Astrocyte of the cerebellum (primary cell): ENCODE measurements around the gene COL27A1.

ENCODE experiments used
- DNase-seq: peaks from one replicate; pipeline ENCODE4 v3.0.0-alpha.2; 2011; ENCODE audit warnings: low read depth
- H3K4me3 ChIP-seq: 2 replicates; pipeline ENCODE4 v1.5.1; 2011; ENCODE audit warnings: mild to moderate bottlenecking, low read depth, low read length, moderate library complexity
- in situ Hi-C: cut with HindIII; loops from 2 replicates; pipeline ENCODE4 v1.10.0; 2017; ENCODE audit warnings: low sequenced_read_pairs
- TF ChIP-seq, protein P1 (sequence below): IDR thresholded peaks from 2 replicates; pipeline ENCODE4 v1.5.1; 2012; ENCODE audit warnings: low read length, low read depth, moderate library complexity, mild to moderate bottlenecking; ENCODE audit errors: missing control alignments

COL27A1 gene

DNA sequence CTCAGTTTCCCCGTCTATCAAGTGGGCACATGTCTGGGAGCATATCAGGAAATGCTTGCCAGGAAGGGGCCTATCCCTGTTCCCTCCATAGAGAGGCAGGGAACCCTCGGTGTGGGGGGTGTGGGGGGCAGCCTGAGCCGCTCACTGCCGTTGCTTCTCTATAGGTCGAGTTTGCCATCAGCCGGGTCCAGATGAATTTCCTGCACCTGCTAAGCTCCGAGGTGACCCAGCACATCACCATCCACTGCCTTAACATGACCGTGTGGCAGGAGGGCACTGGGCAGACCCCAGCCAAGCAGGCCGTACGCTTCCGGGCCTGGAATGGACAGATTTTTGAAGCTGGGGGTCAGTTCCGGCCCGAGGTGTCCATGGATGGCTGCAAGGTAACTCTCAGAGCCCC lies 153.8 kb downstream of the COL27A1 start:
- TF ChIP-seq, protein P1, sequence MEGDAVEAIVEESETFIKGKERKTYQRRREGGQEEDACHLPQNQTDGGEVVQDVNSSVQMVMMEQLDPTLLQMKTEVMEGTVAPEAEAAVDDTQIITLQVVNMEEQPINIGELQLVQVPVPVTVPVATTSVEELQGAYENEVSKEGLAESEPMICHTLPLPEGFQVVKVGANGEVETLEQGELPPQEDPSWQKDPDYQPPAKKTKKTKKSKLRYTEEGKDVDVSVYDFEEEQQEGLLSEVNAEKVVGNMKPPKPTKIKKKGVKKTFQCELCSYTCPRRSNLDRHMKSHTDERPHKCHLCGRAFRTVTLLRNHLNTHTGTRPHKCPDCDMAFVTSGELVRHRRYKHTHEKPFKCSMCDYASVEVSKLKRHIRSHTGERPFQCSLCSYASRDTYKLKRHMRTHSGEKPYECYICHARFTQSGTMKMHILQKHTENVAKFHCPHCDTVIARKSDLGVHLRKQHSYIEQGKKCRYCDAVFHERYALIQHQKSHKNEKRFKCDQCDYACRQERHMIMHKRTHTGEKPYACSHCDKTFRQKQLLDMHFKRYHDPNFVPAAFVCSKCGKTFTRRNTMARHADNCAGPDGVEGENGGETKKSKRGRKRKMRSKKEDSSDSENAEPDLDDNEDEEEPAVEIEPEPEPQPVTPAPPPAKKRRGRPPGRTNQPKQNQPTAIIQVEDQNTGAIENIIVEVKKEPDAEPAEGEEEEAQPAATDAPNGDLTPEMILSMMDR, result no peak
- DNase-seq, result no peak
- in situ Hi-C loops, result no loop called here
- H3K4me3 ChIP-seq, result no peak overlapping the region

DNA sequence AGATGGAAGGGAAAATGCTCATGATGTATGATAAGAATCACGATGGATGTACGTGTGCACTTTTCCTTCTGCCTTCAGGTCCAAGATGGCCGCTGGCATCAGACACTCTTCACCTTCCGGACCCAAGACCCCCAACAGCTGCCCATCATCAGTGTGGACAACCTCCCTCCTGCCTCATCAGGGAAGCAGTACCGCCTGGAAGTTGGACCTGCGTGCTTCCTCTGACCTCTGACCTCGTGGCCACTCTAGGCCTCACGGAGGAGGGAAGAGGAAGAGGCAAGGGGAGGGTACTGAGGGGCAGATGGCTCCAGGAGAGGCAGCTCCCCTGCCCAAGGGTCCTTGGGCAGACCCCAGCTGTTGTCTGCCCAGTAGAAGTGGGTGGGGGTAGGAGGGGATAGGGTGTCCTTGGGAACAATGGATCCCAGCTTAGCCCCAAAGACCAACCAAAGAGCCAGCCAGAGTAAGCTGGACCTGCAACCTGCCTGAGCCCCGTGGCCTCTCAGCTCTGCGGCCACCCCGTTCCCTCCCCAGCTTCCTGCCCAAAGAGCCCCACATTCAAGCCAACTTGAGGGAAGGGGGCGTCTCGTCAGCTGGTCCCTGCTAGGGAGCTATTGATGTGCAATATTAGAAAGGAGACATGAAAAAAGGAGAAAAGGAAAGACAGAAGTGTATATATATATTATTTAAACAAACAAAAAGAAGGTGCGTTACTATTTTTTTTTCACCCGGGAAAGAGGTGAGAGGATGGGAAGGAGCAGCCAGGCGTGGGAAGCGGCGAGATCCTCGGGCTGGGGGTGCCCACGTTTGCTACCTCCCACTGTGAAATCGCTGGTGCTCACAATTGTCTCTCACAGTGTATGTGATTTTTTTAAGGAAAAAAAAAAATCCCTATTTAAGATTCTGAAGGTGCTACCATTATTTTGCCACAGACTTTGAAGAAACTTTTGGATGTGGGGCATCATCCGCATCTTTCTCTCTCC lies 155.4 kb downstream of the COL27A1 start:
- in situ Hi-C loops, result no loop called here
- DNase-seq, result no peak
- TF ChIP-seq, protein P1, result no peak
- no peak overlapping the region for H3K4me3 ChIP-seq

DNA sequence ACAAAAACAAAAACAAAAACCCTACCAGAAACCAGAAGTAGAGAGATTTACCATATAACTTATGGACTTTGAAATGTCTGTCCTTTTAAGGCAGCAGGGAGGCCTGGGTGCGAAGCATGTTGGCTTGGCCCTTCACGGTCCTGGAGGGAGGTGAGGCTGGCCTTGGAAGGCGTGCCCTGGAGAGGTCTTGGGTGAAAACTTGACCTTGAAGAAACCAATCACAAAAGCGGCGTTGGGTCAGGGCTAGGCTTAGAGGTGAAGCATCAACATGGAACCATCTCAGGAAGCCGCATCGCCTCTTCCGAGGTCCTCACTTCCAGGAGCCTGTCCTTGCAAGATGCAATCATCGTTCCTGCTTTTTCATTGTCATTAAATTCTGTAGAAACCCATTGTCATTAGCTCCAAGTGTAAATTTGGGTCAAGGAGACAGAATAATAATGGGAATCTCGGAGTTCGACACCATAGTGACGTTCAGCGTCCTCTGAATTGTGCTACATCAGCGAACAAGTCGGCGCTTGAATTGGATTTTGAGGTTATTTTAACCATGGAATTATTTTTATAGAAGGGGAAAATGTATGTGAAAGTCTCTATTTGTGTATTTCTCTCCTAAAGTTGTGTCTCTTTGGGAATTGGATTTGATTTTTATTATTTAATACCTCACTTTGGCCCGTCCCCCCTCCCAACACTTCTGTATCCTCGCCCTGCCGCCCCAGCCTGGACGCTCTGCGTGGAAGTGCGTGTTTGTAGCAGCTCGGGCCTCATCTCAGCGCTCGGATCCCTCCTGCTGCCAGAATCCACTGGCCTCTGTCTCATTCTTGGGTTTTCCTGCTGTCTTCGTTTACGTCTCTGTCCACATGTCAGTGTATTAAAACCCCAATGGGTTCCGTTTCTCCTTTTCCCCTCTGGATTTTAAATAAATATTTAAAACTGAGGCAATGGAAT lies 156.5 kb downstream of the COL27A1 start:
- in situ Hi-C loops, result no loop called here
- no peak overlapping the region for H3K4me3 ChIP-seq
- TF ChIP-seq, protein P1, result no peak
- no peak for DNase-seq

DNA sequence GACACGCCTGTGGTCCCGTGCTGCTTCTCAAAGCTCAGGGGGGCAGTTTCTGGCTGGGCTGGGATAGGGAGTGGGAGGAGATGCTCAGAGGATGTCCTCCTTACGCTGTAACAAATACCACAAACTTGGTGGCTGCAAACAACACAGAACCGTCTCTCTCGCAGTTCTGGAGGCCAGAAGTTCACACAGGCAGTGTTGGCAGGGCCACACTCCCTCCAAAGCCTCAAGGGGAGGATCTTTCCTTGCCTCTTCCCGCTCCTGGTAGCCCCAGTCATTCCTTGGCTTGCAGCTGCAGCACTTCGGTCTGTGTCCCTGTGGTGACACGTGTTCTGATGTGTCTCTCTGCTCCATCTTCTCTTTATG lies 157.2 kb downstream of the COL27A1 start:
- in situ Hi-C loops, result no loop called here
- H3K4me3 ChIP-seq, result no peak overlapping the region
- TF ChIP-seq, protein P1, result no peak
- no peak for DNase-seq

DNA sequence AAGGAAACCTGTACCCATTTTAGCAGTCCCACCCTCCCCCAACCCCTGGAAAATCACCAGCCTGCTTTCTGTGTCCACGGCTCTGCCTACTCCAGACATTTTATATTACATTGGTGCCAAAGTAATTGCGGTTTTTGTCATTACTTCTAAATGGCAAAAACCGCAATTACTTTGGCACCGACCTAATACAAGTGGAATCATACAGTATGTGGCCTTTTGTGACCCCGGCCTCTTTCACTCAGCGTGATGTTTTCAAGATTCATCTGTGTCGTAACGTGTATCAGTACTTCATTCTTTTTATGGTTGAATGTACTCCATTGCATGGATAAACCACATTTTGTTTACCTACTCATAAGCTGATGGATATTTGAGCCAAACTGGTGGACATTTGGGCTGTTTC lies 157.8 kb downstream of the COL27A1 start:
- in situ Hi-C loops, result no loop called here
- H3K4me3 ChIP-seq, result no peak overlapping the region
- TF ChIP-seq, protein P1, result no peak
- no peak for DNase-seq

DNA sequence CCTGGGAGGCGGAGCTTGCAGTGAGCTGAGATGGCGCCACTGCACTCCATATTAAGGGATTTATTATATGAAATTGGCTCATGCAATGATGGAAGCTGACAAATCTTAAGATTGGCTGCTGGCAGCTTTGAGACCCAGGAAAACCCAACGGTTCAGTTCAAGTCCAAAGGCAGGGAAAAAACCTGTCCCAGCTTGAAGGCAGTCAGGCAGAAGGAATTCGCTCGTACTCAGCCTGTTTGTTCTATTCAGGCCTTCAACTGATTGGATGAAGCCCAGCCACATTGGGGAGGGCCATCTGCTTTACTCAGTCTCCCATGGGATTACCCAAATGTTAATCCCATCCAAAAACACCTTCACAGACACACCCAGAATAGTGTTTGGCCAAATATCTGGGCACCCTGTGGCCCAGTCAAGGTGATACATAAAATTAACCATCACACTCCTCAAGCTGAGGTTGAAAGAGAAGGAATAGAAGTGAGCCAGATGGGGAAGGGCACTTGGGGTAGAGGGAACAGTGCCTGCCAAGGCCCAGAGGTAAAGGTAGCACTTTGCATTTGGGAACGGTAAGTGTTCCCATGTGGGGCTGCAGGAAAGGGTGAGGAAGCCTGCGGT lies 159.0 kb downstream of the COL27A1 start:
- no peak for DNase-seq
- no peak overlapping the region for H3K4me3 ChIP-seq
- TF ChIP-seq, protein P1, result no peak
- in situ Hi-C loops, result no loop called here
